Measurements from ENCODE around the gene IL2RA.
"Not testable (repeated sequence)": the region's sequence is repeated elsewhere in the genome, so short reads cannot be mapped to it uniquely, and the experiment has no call there.

- not testable (repeated sequence) for TF ChIP-seq CTCF (conservative IDR thresholded peaks at IDR 0.05); ZFX (IDR thresholded peaks at IDR 0.05)
Measured at GRCh38 chr10:5960973-5961275, 101.2 kb downstream of the IL2RA start.

Measured in C4-2B (cell line).